SU-DHL-6 (cell line): ENCODE measurements around the gene GRB14.

ENCODE experiments used
- CTCF ChIP-seq: fragments of 200-600 bp; sonication (generic); IDR thresholded peaks from one replicate; pipeline ENCODE4 v1.5.1; 2017; ENCODE audit warnings: antibody characterized with exemption, mild to moderate bottlenecking, low read length, moderate library complexity; ENCODE audit not compliant: insufficient read depth, poor library complexity, severe bottlenecking
- EZH2phosphoT487 ChIP-seq: fragments of 200-600 bp; sonication (generic), shearing (Covaris generic); conservative IDR thresholded peaks from 2 replicates; pipeline ENCODE4 v1.6.1; 2018; ENCODE audit warnings: mild to moderate bottlenecking, antibody characterized with exemption, low read length, moderate library complexity, mixed read lengths

- TF ChIP-seq CTCF = no peak
- TF ChIP-seq EZH2phosphoT487 = no peak
These were observed 11.5 kb downstream of the GRB14 start for GRCh38 chr2:164609790-164610189.
